IPS-11a (cell line): ENCODE results near the gene RDM1.
"Not testable (repeated sequence)": the region's sequence is repeated elsewhere in the genome, so short reads cannot be mapped to it uniquely, and the experiment has no call there.

Experiments
- H3K4me3 ChIP-seq: one replicate; pipeline ENCODE4 v1.5.1; 2013; ENCODE audit warnings: low read depth, low read length, control low read depth

Gene RDM1, protein sequence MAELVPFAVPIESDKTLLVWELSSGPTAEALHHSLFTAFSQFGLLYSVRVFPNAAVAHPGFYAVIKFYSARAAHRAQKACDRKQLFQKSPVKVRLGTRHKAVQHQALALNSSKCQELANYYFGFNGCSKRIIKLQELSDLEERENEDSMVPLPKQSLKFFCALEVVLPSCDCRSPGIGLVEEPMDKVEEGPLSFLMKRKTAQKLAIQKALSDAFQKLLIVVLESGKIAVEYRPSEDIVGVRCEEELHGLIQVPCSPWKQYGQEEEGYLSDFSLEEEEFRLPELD

DNA sequence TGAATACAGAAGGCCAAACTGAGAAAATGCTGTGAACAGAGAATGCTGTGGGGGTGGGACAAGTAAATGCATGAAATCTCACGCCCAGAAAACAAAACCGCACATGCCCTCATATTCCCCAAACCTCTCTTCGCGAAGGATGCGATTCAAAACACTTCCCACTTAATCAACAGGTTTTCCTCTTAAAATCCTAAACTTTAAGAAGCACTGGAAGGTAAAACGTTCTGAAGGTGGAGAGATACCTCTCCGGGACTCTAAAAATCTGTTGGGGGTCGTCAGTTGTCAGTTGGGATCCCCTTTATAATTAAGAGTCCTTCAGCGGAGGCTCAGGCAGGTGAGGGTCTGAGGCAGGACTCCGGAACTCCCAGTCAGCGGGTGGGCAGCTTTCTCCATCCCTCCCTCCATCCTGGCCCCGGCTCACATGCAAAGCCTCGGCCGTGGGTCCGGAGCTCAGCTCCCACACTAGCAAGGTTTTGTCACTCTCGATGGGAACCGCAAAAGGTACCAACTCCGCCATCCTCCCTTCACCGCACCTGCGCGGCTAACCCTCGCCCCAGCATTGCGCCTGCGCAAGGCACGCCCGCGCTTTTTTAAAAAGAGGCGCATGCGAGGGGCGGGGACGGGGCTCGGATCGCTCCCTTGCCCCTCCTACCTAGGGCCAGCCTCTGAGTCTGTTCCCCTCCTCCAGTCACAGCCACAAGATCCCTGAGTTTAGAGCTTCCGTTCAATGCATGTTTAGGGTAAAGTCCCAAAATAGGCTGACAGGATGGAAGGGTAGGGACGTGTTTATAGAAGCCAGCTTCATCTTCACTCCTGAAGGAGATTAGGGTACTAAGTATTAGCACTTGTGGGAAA, at the start of gene RDM1:
RDM1 (minus strand) TSS at position 563 of the 855 bp plus-strand sequence; CDS start at position 517, 46 bp downstream.
- H3K4me3 ChIP-seq: peak within 1 kb of the TSS; percentile 70

DNA sequence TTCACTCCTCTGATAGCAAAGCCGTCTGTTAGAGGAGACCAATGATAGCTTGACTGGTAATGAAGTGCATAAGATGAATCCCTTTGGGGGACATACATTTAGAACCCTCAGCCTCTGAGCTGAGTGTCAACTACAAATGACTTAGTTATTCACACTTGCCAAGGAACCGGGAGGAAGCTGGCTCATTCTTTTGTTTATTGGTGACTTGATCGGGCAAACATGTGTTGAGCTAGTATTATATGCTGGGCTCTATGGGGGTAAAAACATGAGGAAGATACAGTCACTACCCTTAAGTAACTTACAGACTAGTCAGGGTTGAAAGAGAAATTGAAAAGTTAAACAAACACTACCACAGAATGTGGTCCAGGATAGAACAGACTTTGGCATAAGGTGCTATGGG, 47.8 kb upstream of the RDM1 start:
- H3K4me3 ChIP-seq: no peak overlapping the region

DNA sequence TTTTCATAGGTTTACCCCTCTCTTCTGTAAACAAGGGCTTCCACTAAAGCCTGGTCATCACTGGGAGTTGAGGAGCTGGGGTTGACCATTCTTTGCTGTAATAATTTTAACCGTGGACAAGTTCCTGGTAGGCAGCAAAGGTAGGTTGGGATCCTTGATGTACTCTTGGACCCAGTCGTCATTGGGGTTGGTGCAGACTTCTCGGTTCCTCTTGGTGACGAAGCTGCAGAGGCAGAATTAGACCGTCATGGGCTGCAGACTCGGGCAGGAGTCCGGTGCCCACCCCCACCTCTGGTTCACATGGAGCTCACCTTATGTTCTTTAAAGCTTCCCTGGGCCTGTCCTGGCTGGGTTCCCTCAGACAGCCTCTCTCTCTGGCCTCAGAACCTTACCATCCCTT, 46.9 kb upstream of the RDM1 start:
- H3K4me3 ChIP-seq: no peak overlapping the region

GRCh38 chr17:35973333-35974260, 43.0 kb upstream of the RDM1 start:
- H3K4me3 ChIP-seq: no peak overlapping the region

- no peak overlapping the region for H3K4me3 ChIP-seq
Observed at GRCh38 chr17:35972945-35973332, 42.4 kb upstream of the RDM1 start.

- no peak overlapping the region for H3K4me3 ChIP-seq
Observed at GRCh38 chr17:35972535-35972934, 42.0 kb upstream of the RDM1 start.

GRCh38 chr17:35972066-35972465, 41.5 kb upstream of the RDM1 start:
- H3K4me3 ChIP-seq: no peak overlapping the region

DNA sequence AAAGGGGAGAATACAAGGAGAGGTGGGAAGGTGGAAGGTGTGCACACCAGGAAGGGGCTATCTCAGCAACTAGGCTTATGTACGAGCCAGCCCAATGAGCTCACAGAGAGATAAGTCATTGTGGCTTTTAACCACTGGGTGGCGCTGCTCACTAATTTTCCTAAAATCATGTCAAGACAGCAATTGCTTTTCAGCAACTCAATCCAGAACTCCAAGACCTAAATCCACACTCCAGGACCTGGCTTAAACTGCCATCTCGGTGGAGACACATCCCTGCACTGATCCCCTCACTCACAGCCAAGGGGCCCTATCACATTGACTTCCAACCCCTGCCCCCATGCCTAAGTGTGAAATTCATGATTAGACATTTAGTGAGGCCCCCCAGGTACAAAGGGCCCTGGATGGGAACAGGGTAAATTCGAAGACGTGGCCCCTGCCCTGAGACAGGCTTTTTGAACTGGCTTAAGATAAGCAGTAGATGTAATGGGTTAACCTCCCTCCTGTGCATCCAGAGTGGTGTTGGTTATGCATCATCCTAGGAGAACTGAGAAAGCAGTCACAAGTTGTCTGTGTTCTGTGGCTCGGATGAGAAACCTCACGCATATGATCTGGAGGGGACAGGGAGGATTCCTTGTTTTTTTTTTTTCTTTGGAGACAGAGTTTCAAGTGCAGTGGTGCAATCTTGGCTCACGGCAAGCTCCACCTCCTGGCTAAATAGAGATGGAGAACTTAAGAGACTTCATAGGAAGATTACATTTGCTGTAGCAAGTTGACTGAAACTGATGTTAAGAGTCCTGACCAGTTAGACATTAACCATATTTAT, 39.2 kb upstream of the RDM1 start:
- no peak overlapping the region for H3K4me3 ChIP-seq

- no peak overlapping the region for H3K4me3 ChIP-seq
Observed at GRCh38 chr17:35968520-35969054, 38.0 kb upstream of the RDM1 start.

DNA sequence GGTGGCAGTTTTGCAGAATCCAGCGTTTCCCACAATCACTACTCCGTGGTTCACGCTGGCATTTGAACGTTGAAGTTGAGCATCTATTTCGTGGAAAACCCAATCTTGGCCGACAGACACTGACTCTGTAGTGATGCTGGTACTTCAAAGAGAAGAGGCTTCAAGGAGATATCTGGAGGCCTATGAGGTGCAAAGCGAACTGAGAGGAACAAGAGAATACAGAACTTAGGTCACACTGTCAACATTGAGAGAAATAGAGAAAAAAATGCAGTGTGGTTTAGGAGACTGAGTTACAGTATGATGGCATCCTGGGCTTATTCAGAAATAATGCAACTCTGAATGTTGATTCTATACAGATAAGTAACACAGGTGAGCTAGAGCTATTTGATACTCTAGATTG, 34.7 kb upstream of the RDM1 start:
- no peak overlapping the region for H3K4me3 ChIP-seq

GRCh38 chr17:35963663-35964062, 33.1 kb upstream of the RDM1 start:
- no peak overlapping the region for H3K4me3 ChIP-seq

GRCh38 chr17:35953720-35954119, 23.1 kb upstream of the RDM1 start:
- H3K4me3 ChIP-seq: no peak overlapping the region

DNA sequence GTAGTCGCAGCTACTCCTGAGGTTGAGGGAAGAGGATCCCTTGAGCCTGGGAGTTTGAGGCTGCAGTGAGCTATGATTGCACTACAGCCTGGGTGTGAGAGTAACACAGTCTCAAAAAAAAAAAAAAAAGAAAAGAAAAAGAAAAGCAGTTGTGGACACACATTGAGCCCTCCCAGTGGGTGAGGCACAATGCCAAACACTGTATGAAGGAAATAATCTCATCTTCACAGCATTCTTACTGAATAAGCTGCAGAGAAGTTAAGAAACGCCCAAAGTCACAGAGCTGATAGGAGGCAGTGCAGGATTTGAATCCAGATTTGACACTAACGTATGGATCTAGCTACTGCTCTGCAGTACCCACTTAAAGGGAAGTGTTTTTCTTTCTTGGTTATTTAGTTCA, 18.8 kb upstream of the RDM1 start:
- no peak overlapping the region for H3K4me3 ChIP-seq

GRCh38 chr17:35948092-35948491, 17.5 kb upstream of the RDM1 start:
- no peak overlapping the region for H3K4me3 ChIP-seq

DNA sequence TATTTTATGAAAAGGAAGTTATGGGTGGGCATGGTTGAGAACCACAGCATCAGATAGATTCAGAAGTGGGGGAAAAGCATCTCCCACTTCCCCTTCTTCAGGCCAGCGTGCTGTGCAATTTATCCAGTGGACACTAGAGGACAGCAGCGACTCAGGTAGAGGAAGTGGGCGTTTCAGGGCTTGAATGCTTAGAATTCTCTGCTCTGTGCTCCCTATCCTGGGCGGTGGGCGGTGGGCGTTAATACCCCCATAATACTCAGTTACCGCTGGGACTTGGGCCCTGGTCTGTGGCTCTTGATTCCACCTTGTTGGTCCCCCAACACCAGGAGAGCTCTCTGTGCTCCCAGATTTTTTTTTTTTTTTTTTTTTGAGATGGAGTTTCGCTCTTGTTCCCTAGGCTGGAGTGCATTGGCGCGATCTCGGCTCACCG, 16.6 kb upstream of the RDM1 start:
- H3K4me3 ChIP-seq: no peak overlapping the region

- no peak overlapping the region for H3K4me3 ChIP-seq
Observed at GRCh38 chr17:35944151-35944550, 13.6 kb upstream of the RDM1 start.

DNA sequence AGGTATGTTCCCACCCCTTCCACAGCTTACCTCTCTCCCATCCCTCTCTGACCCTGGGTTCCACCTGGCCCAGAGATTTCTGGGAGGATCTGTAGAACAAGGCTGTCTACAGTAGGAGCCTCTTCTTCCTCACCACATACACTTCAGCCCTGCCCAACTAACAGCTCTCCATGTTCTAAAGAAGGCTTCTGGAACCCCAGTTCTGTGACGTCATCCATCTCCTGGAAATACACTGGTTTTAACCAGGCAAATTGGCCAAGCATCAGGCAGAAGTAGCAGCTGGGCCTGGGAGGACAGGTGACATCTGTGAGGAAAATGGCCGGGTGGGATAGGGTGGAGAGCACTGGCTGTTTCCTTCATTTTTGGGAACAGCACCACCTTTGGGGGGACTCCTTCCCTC, 13.0 kb upstream of the RDM1 start, which contains the start of gene LYZL6:
LYZL6 (minus strand) TSS at position 177 of the 400 bp plus-strand sequence. CDS start 4,357 bp downstream, outside the sequence.
- H3K4me3 ChIP-seq: no peak within 1 kb of the TSS

DNA sequence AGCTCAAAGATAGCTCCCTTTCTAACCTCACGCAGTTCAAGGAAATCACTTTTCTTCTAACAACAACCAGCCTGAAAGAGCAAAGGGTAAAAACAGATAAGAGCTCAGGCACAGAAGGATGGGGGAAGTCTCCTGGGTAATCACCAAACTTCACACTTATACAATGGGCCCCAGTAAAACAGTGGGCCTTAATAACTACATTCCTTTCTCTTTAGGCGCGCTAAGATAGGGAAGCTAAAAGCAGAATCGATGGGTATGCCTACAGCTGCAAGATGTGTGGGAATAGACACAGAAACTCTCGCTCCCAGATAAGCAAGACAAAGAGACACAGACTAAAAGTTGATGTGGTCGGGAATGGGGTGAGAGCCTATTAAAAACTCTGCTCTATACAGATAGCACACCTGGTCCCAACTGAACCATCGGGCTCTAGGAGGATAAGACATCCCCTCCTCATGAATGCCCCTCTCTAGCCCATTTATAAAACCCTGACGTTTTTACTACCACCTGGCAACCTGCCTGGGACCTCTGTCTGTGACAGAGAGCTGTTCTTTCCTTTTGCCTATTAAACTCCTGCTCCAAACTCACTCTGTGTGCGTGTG, 12.1 kb upstream of the RDM1 start:
- H3K4me3 ChIP-seq: no peak overlapping the region

DNA sequence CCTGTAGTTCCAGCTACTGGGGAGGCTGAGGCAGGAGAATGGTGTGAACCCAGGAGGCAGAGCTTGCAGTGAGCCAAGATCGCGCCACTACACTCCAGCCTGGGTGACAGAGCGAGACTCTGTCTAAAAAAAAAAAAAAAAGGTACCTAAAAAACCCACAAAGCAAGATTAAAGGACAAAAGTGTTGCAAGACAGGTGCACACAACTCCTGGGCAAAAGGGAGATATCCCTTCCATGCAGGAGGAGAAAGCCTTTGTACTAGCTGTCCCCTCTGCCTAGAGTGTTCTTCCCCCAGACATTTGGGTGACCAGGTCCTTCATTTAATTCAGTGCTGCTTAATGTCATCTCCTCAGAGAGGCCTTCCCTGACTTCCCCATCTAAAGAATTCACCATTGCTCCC, 7.9 kb upstream of the RDM1 start:
- not testable (repeated sequence) for H3K4me3 ChIP-seq

- H3K4me3 ChIP-seq: no peak overlapping the region
Observed at GRCh38 chr17:35936063-35936462, 5.5 kb upstream of the RDM1 start.
